IPS-18c (cell line): ENCODE results near the gene CCDC6.
A peak's percentile ranks its signal among the peaks of the same experiment; 100 is the strongest.

ENCODE experiments used
- H3K4me3 ChIP-seq: 2 replicates; pipeline ENCODE4 v1.7.0; 2013; ENCODE audit warnings: low read depth, mild to moderate bottlenecking, low read length, moderate library complexity; ENCODE audit not compliant: insufficient read depth
- H3K9me3 ChIP-seq: one replicate; pipeline ENCODE4 v1.6.1; 2013; ENCODE audit warnings: mild to moderate bottlenecking, low read length, moderate library complexity; ENCODE audit not compliant: control insufficient read depth, insufficient read depth

CCDC6 gene

DNA sequence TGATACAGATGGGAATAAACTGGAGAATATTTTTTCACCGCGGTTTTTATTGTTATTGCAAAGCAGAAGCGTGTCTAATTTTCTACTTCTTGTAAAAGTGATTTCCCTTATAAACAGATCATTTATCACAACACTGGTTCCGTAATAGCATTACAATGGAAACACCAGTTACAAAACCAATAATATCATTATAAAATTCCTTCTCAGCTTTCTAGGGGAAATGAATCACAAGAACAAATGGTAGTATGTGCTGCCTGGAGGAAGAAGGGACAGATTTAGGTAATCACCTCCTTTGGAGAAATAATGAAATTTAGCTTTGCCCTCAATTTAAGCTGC is 2.4 kb upstream of the CCDC6 start:
- peak overlapping the region; percentile 40; the same call in 1 of the 2 replicates for H3K4me3 ChIP-seq

DNA sequence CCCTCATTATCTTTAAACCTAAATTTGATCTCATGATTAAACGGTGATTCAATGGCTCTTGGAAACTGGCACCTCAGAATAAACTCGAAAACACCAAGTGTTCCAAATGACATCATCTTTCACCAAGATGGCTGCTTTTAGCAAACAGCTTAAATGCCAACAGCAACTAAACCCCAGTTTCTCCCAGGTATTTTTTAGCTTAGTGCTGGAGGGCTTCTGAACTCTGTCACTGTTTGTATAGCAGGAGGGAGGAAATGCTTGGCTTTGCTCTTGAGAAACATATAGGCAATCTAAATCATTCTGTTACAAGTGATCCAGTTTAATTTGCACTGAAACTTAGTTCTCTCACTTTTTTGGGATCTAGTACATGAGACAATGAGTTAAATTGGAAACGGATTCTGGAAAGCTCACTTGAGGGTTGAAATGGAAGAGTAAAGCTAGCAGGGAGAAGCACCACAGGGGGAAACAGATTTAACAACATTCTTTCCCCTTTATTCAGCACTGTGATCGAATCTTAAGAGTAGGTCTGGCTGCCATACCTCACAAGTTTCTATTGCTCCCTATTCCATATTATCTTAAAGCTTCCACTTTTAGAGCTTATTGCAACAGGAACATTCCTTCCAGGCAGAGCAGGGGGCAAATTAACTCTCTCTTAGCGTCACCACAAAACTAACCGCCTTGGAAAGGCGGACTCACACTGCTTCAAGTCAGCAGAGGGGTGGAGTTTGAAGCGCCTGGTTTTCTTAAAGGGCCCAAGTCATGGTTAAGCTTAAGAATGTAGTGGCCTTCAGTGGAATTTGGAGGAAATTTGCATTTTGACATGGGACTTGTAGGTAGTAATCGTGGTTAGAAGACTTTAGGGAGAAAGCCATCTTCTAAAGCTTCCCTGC is 1.8 kb upstream of the CCDC6 start:
- peak overlapping the region; percentile 40; the same call in 1 of the 2 replicates for H3K4me3 ChIP-seq
- H3K9me3 ChIP-seq = no peaks in the 10 kb centered on the region

More for the DNA sequence above, 2.4 kb upstream of the CCDC6 start:
- no peaks in the 10 kb centered on the region for H3K9me3 ChIP-seq

DNA sequence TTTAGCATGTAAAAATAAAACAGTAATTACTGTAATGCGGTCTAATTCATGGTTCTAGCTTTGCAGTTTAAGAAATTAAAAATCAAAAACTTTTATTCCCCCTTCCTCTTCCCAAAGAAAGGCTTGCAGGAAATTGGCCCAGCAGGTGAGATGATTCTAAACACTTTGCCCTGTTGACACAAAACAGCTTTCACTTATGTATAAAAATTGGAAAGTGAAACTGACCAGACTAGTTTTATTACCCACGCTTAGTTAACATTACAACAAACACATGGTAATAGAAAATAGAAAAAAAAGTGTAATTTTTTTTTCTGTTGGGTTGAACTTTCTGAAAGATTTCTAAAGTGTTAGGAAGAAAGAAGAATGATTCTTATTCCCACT is 1.2 kb upstream of the CCDC6 start:
- no peaks in the 10 kb centered on the region for H3K9me3 ChIP-seq
- peak overlapping the region; percentile 40; the same call in 1 of the 2 replicates for H3K4me3 ChIP-seq

DNA sequence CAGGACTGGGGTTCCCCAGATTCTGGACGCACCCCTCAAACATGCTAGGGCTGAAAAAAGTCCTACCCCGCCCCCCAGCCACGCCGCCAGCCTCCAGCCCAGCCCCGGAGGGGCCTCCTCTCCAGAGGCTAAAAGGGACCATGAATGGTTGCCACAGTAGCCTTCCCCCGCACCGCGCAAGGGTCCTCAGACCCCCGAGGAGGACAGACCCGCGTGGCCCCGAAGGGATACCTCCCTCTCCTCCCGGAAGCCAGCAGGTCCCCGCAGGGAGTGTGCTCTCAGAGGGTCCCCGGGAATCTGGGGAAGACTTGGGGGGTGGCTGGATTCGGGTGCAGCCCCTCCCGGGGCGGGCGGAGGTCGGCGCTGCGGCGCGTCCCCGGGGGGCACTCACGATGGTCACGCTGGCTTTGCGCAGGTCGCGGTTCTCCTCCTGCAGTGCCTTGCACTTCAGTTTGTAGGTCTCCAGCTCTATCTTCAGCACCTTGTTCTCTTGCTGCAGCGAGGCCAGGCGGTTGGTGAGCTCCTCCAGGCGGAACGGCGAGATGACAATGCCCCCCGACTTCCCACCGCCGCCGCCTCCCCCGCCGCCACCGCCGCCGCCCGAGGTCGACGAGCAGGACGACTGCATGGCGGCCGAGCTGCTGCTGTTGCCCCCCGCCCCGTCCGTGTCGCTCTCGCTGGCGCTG is 482 bp downstream of the CCDC6 start:
- Histone ChIP-seq H3K4me3 (peak overlapping the region; percentile 93), H3K9me3 (no peaks in the 10 kb centered on the region)

DNA sequence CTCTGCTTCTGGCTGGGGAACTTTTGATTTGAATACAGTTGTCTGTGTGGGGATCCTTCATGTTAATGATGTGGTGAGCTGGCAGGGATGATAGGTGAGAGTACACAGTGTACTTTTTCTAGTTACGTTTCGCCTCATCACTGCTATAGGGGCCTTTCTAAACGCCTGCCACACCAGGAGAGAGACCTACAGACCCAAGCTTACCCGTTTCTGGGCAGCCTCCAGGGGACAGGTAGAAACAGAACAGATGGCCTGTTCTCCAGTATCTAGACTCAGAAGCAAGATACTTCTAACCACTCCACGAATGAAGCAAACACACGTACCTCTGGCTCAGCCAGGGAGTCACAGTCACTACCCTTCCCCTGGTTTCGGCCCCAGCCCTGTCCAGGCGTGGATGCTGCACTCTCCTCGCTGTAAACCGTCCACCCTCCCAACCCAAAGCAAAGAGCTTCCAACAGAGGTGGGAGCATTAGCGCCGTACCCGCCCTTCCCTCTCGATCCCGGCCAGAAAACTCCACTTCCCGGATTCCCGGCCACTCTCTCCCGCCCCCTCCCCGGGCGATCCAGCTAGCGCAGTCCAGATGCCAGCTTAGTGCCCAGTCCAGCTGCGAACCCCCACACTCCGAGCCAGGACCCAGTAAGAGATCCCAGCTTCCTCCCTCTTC is 1.2 kb downstream of the CCDC6 start:
- H3K9me3 ChIP-seq = no peaks in the 10 kb centered on the region
- peak overlapping the region; percentile 93 for H3K4me3 ChIP-seq

DNA sequence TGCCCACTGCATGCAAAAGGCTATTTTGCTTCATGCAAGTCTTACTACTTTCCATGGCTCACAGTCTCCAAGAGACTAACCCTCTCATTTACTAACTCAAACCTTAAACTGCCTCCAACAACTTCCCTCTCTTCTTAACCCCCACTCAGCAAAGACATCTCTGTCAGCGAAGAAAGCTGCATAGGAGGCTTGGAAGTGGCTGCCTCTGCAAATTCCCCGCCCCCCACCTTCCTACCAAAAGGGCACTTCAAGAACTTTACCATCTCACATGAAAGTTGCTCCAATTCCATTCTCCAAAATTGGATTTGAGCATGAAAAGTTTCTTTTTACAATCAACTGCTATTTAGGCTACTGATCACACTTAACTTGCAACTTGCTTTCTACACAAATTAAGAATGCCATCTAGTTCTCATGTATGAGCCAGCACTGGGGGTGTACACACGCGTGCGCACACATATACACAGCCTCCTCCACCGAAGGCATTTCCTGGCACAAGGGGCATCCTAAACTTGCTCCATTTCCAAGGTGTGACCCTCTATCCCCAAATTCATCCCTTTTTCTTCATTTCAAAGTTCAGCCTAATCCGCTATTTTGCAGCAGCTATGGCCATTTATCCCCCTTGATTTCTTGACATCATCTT is 1.8 kb downstream of the CCDC6 start:
- Histone ChIP-seq H3K9me3 (no peaks in the 10 kb centered on the region), H3K4me3 (peak overlapping the region; percentile 93)

DNA sequence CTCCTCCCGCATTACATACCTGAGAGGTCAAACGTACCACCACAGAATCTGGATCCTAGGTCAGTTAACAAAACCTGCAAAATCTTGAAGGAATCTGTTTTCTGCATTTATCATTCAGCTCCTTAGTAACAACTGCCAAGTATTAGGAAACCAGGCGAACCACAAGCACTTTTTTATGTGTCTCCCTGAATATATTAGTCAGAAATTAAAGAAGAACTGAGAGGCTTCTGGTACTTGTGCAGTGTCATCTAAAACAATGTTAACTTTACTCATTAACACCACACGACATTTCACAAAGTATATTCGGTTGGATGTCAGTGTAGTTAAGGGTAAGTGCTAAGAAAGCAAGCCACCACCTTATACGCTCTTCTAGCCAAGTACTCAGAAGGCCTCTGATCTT is 2.5 kb downstream of the CCDC6 start:
- H3K4me3 ChIP-seq = peak overlapping the region; percentile 93; the same call in 1 of the 2 replicates
- H3K9me3 ChIP-seq = no peaks in the 10 kb centered on the region

DNA sequence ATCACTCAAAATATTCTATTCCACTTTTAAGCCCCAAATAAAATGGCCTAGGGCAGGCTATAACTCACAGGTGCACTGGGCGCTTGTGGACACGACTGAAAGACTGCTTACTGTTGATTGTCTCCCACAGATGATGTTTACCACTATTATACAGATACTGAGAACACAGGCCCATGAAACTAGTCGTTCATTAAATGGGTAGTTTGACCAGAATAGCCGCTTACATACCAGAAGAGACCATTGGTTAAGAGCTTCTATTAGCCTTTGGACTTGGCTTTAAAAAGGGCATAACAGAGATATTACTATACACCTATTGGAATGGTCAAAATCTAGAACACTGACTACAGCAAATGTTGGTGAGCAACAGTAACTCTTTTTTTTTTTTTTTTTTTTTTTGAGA is 4.3 kb downstream of the CCDC6 start:
- Histone ChIP-seq H3K9me3 (no peaks in the 10 kb centered on the region), H3K4me3 (no peak overlapping the region)

DNA sequence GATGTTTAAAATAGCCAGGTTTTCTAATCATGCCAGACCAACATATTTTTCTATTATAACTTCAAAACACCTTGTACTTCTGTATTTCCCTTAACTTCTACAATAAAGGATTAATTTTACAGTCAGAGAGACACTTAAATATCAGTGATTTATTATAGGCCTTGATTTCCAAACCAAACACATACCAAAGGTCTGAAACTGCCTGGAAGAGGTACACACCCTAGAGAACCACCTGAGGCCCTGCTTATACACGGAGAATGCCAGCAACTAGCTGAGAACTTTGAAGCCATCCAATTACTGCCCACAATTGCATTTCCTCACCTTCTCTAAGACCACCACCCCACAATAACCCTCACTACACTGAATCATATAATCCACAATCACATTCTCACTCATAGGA is 4.9 kb downstream of the CCDC6 start:
- no peak overlapping the region for H3K4me3 ChIP-seq
- no peaks in the 10 kb centered on the region for H3K9me3 ChIP-seq

DNA sequence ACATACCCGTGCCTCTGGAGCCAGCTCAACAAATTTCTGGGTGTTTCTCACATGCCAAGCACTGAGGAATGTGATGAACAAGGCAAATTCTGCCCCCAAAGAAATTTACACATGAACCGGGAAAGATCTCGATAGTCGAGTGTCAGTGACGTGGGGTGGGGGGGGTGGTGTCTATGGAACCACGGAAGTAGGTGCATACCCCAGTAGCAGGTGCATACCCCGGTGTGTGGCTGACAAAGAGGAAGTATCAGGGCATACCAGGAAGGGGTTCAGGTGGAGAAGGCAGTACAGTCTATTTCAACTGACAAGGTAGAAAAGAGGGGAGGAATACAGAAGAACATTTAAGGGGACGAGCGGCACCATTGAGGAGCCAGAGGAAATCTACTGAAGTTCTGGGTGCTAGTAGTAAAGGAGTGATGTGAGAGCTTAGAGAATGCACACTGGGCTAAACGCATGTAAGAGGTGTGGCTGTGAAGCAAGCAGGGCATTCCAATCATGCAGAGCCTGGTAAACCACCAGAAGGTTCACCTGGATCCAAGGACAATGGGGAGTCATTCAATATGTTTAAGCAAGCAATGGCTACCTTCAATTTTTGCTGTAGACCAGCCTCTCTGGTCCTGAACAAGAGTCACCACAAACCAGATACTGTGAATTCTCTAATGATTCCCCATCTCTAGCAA is 6.2 kb downstream of the CCDC6 start:
- no peaks in the 10 kb centered on the region for H3K9me3 ChIP-seq
- no peak overlapping the region for H3K4me3 ChIP-seq

DNA sequence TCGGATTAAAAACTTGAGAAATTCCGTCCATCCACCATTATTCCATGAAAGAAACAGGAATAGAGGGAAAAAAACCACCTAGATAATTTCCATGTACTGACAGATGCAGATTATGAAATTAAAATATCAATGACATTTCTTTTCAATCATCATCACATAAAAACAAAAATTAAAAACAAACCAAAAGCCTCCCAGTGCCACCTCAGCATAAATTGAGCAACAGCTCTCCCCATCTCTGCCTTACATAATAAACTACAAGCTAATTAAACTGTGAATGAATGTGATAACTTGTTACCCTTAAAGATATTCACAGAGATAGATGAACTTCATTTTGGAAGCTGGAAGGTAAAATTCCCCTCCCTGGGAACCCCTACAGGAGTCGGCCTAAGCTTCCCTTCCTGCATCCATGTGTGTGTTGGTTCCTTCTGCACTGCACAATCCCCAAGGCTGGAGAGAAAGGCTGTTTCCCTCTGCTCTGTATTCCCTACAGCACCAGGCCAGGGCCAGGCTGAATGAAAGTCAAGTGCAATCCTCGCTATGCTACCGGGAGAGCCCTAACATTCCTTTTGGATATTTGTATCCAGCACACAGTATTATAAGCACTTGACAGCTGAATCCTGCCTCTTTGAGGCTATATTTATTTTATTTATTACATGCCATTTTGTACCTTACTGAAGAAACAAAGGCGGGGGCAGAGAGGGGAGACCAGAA is 8.1 kb downstream of the CCDC6 start:
- Histone ChIP-seq H3K9me3 (no peaks in the 10 kb centered on the region), H3K4me3 (no peak overlapping the region)

DNA sequence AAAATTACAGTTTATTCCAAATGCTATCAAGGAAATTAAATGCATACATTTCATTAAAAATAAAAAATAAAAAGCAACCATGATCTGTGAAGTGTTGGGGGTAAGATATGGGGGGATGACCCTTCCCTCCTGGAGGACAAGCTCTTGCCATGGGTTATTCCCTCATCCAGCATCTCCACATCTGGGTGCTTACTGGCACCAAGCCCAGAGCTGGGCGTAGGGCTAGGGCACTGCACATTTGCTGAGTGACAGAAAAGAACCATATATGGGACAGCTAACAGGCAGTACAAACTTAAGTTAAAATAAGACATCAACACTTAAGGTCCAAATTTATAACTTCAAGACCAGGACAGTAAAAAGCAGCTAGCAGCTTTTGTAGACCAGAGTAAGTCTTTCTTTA is 10.2 kb downstream of the CCDC6 start:
- no peak overlapping the region for H3K4me3 ChIP-seq

DNA sequence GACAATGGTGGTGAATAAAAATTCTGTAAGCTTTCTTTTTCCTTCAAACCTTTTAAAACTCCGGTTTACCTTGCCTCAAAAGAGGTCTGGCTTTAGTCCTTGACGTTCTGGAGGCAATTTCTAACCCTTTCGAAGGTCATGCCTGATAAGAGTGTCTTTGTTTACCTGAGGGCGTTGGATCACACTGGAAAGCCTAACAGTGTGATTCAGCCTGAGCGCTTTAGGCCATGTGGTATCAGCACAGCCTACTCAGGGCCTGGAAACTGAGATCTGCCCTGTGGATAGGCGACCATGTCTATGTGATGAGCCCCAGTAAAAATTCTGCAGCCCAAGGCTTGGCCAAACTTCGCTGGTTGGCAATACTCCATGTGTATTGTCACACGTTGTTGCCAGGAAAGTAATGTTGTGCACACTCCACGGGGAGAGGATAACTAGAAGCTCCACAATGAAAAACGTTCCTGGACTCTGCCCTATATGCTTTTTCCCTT is 10.7 kb downstream of the CCDC6 start:
- no peak overlapping the region for H3K4me3 ChIP-seq
- H3K9me3 ChIP-seq = no peaks in the 10 kb centered on the region

More for the DNA sequence above, 10.2 kb downstream of the CCDC6 start:
- no peaks in the 10 kb centered on the region for H3K9me3 ChIP-seq

DNA sequence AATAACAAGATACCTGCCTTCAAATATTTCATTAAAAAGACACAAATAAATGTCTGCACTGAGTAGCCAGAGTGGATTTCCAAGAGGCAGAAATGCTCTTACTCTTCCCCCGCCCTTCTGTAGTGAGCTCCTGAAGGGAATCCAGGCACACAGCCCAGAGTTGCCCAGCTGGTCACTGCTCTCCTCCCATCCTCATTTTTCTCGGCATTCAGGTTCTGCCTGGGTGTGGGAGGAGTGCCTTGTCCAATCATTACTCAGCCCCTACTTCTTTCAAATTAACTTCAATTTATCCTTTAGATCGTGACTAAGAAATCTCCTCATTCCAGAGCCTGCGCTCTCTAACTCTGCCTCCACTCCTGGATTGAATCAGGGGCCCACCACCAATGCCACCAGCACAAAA is 12.2 kb downstream of the CCDC6 start:
- Histone ChIP-seq H3K9me3 (no peaks in the 10 kb centered on the region), H3K4me3 (no peak overlapping the region)

DNA sequence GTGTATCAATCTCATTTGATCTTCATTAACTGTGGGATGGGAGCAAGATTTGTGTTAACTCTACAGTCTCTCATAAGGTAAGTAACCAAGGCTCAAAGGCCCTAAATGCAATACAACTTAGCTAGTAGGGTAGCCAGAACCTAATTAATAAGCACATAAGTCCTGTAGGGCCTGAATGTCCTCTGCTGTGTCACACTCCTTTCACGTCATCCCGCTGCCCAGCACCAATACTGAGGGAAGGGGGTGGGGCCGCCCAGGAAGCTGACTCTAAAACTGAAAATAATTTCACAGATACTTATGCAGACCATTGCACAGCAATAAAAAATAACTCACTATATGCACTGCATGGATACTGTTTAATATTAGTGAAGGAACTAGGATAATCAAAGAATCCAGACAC is 13.7 kb downstream of the CCDC6 start:
- Histone ChIP-seq H3K4me3 (no peak overlapping the region), H3K9me3 (no peaks in the 10 kb centered on the region)

DNA sequence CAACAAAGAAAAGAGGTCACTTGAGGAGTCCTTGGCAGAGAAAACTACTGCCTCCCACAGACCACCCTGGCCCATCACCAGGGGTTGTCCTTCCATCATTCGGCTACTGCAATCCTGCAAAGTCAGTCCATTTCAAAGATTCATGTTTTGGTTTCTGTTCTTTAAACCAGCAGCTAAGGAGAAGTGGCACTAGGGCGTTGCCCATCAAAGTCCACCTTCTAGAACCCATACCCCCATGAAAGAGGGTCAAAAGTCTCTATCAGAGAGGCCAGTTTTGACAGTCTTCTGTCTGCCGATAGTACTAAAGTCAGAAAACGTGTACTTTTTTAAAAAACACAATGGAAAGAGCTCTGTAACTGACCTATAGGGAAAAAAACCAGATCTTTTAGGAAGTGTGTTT is 14.4 kb downstream of the CCDC6 start:
- Histone ChIP-seq H3K9me3 (no peaks in the 10 kb centered on the region), H3K4me3 (no peak overlapping the region)
